Measurements from ENCODE around the gene CASS4.
"Not testable (repeated sequence)": the region's sequence is repeated elsewhere in the genome, so short reads cannot be mapped to it uniquely, and the experiment has no call there.

The CASS4 gene

GRCh38 chr20:56392881-56393482, 19.1 kb upstream of the CASS4 start:
- no peak for DNase-seq

- no peak for DNase-seq
These were observed 18.4 kb upstream of the CASS4 start for GRCh38 chr20:56393653-56394052.

GRCh38 chr20:56395166-56395565, 16.9 kb upstream of the CASS4 start:
- no peak for DNase-seq

GRCh38 chr20:56400001-56400640, 11.9 kb upstream of the CASS4 start:
- DNase-seq = peak; percentile 21

GRCh38 chr20:56403465-56403864, 8.6 kb upstream of the CASS4 start:
- DNase-seq = no peak

GRCh38 chr20:56405356-56405755, 6.7 kb upstream of the CASS4 start:
- DNase-seq = not testable (repeated sequence)

- DNase-seq = no peak
These were observed 5.2 kb upstream of the CASS4 start for GRCh38 chr20:56406910-56407309.

GRCh38 chr20:56409521-56409920, 2.5 kb upstream of the CASS4 start:
- DNase-seq = no peak

- DNase-seq = no peak
These were observed 2.1 kb upstream of the CASS4 start for GRCh38 chr20:56409956-56410355.

- DNase-seq = not testable (repeated sequence)
These were observed 773 bp upstream of the CASS4 start for GRCh38 chr20:56411287-56411686.

- no peak for DNase-seq
These were observed 372 bp downstream of the CASS4 start for GRCh38 chr20:56412473-56412790.

GRCh38 chr20:56412949-56413348, 889 bp downstream of the CASS4 start:
- DNase-seq = no peak

GRCh38 chr20:56414842-56415765, 3.0 kb downstream of the CASS4 start:
- no peak for DNase-seq

GRCh38 chr20:56417402-56417801, 5.3 kb downstream of the CASS4 start:
- DNase-seq = no peak

GRCh38 chr20:56417911-56418310, 5.9 kb downstream of the CASS4 start:
- DNase-seq = no peak

- no peak for DNase-seq
These were observed 6.4 kb downstream of the CASS4 start for GRCh38 chr20:56418385-56418861.

GRCh38 chr20:56420028-56420427, 8.0 kb downstream of the CASS4 start:
- DNase-seq = no peak

- DNase-seq = no peak
These were observed 9.1 kb downstream of the CASS4 start for GRCh38 chr20:56420940-56421688.

- DNase-seq = no peak
These were observed 10.2 kb downstream of the CASS4 start for GRCh38 chr20:56422076-56422823.

- no peak for DNase-seq
These were observed 10.7 kb downstream of the CASS4 start for GRCh38 chr20:56422824-56423189.

GRCh38 chr20:56423211-56423610, 11.2 kb downstream of the CASS4 start:
- DNase-seq = no peak

- DNase-seq = no peak
These were observed 11.8 kb downstream of the CASS4 start for GRCh38 chr20:56423886-56424285.
